Activated CD8-positive, alpha-beta T cell treated with anti-CD3 and anti-CD28 coated beads, Interleukin-2, amount 10 ng/mL, durations not matched to agents 7 days and 5 days (primary cell): ENCODE results near the gene MORC2. TPM values are rescaled to one million over a fixed set of nuclear protein-coding genes. Genes with fewer than 3 reads are reported as not detected.
A peak's percentile ranks its signal among the peaks of the same experiment; 100 is the strongest.

Experiments
- ATAC-seq: fragments of 150-1000 bp; cut with Tn5 transposase; one replicate; pipeline ENCODE4 v1.10.0; 2021; ENCODE audit warnings: moderate library complexity
- CTCF ChIA-PET: fragments of 350-600 bp; sonication (Branson Sonifier 250); formaldehyde crosslinking; loops from one replicate; lab custom pipeline; 2021; ENCODE audit warnings: antibody characterized with exemption; lab: Charles Lee
- POLR2A ChIA-PET: fragments of 350-600 bp; sonication (Branson Sonifier 250); formaldehyde crosslinking; loops from one replicate; lab custom pipeline; 2021; ENCODE audit warnings: antibody characterized with exemption; lab: Charles Lee
- DNase-seq: peaks from one replicate; pipeline ENCODE4 v3.0.0-alpha.2; 2020
- H3K27ac Mint-ChIP-seq: one replicate; pipeline ENCODE4 v1.8.0; 2021; ENCODE audit warnings: mild to moderate bottlenecking, mixed read lengths
- H3K27me3 Mint-ChIP-seq: one replicate; pipeline ENCODE4 v1.8.0; 2021; ENCODE audit warnings: low read depth, mixed read lengths
- H3K36me3 Mint-ChIP-seq: one replicate; pipeline ENCODE4 v1.8.0; 2021; ENCODE audit warnings: low read depth, mixed read lengths
- H3K4me1 Mint-ChIP-seq: one replicate; pipeline ENCODE4 v1.8.0; 2021; ENCODE audit warnings: low read depth, mixed read lengths
- H3K4me3 Mint-ChIP-seq: one replicate; pipeline ENCODE4 v1.8.0; 2021; ENCODE audit warnings: mild to moderate bottlenecking, mixed read lengths
- H3K9me3 Mint-ChIP-seq: one replicate; pipeline ENCODE4 v1.8.0; 2022; ENCODE audit warnings: mixed read lengths; ENCODE audit not compliant: insufficient read depth
- total RNA-seq, 2 experiments: library from RNA; stranded (reverse); gene quantifications; one replicate each; pipeline ENCODE4 v1.2.3, GENCODE V29; 2021

The MORC2 gene
- total RNA-seq, 2 experiments from 2014 or later: 31.3 to 31.5 TPM

- ATAC-seq (no peak), DNase-seq (no peak)
- ChIA-PET POLR2A (no interaction called here), CTCF (interaction anchor here (2.0 kb wide), 1 partner anchor 26 kb away, joined by 9 read pairs; no protein-coding TSS in a partner anchor)
- H3K4me3 Mint-ChIP-seq: no peak overlapping the region
- H3K36me3 Mint-ChIP-seq: no peaks in the 10 kb centered on the region
- no peak overlapping the region for H3K27ac Mint-ChIP-seq
- H3K27me3 Mint-ChIP-seq: no peaks in the 10 kb centered on the region
- no peaks in the 10 kb centered on the region for H3K9me3 Mint-ChIP-seq
- peaks cover 13% of the 10 kb centered on the region for H3K4me1 Mint-ChIP-seq
Observed at GRCh38 chr22:30893434-30894370, 74.9 kb downstream of the MORC2 start.

GRCh38 chr22:30892731-30893221 lies 75.8 kb downstream of the MORC2 start:
- Mint-ChIP-seq H3K27ac (no peak overlapping the region), H3K4me1 (peaks cover 13% of the 10 kb centered on the region), H3K36me3 (no peaks in the 10 kb centered on the region), H3K4me3 (no peak overlapping the region), H3K27me3 (no peaks in the 10 kb centered on the region), H3K9me3 (no peaks in the 10 kb centered on the region)
- ATAC-seq (no peak), DNase-seq (no peak)
- ChIA-PET POLR2A (no interaction called here), CTCF (interaction anchor here (1.1 kb wide), 1 partner anchor 258 kb away, joined by 3 read pairs; the partner anchor contains the start of gene SLC35E4)

DNA sequence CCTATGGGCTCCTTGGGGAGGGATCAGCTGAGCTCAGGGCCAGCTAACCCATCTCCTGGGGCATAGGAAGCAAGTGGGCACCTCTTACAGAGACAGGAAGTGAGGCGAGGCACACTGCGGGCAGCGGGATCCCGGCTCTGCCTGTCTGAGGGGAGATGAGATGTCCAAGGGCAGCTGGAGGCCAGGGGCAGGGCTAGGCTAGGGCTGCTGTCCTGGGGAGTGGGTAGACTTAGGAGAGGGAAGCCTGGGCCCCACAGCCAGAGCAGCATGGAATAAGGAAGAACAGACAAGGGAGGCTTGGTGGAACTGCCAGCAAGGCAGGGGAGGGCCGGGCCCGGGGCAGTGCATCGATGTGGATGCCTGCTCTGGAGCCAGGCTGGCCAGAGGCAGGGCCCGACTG lies 76.3 kb downstream of the MORC2 start:
- Mint-ChIP-seq H3K4me1 (peaks cover 13% of the 10 kb centered on the region), H3K4me3 (no peak overlapping the region), H3K36me3 (no peaks in the 10 kb centered on the region), H3K9me3 (no peaks in the 10 kb centered on the region), H3K27ac (no peak overlapping the region), H3K27me3 (no peaks in the 10 kb centered on the region)
- CTCF ChIA-PET: interaction anchor here (1.1 to 2.0 kb wide), 2 partner anchors 129 to 257 kb away, joined by 3 to 9 read pairs; partner anchors contain the start of gene SLC35E4
- POLR2A ChIA-PET: no interaction called here
- ATAC-seq (no peak), DNase-seq (no peak)

GRCh38 chr22:30891781-30892180 lies 76.8 kb downstream of the MORC2 start:
- ChIA-PET POLR2A (no interaction called here), CTCF (interaction anchor here (1.1 to 2.0 kb wide), 2 partner anchors 128 to 257 kb away, joined by 3 to 9 read pairs; partner anchors contain the start of gene SLC35E4)
- no peaks in the 10 kb centered on the region for H3K27me3 Mint-ChIP-seq
- H3K36me3 Mint-ChIP-seq: no peaks in the 10 kb centered on the region
- no peak overlapping the region for H3K27ac Mint-ChIP-seq
- ATAC-seq: no peak
- H3K9me3 Mint-ChIP-seq: no peaks in the 10 kb centered on the region
- peaks cover 13% of the 10 kb centered on the region for H3K4me1 Mint-ChIP-seq
- DNase-seq: no peak
- no peak overlapping the region for H3K4me3 Mint-ChIP-seq

DNA sequence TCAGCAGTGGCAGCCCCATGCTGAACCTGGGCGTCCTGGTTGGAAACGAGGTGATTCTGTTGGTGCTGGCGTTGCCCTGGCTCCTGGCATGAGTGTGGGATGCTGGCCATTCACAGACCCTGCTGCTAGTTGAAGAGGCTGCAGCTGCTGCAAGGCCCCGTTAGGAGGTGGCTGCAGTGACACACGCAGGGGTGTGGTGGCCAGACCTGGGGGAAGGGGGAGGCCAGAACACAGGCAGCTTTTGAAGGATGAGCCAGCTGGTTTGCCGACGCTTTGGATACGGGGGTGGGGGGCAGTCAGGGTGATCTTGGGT lies 77.2 kb downstream of the MORC2 start:
- POLR2A ChIA-PET: no interaction called here
- CTCF ChIA-PET: interaction anchor here (0.9 to 2.0 kb wide), 4 partner anchors 17 to 256 kb away, joined by 3 to 9 read pairs (median 4); partner anchors contain the start of gene SLC35E4
- DNase-seq (no peak), ATAC-seq (no peak)
- Mint-ChIP-seq H3K36me3 (no peaks in the 10 kb centered on the region), H3K9me3 (no peaks in the 10 kb centered on the region), H3K27me3 (no peaks in the 10 kb centered on the region), H3K4me3 (no peak overlapping the region), H3K27ac (no peak overlapping the region), H3K4me1 (peaks cover 13% of the 10 kb centered on the region)

DNA sequence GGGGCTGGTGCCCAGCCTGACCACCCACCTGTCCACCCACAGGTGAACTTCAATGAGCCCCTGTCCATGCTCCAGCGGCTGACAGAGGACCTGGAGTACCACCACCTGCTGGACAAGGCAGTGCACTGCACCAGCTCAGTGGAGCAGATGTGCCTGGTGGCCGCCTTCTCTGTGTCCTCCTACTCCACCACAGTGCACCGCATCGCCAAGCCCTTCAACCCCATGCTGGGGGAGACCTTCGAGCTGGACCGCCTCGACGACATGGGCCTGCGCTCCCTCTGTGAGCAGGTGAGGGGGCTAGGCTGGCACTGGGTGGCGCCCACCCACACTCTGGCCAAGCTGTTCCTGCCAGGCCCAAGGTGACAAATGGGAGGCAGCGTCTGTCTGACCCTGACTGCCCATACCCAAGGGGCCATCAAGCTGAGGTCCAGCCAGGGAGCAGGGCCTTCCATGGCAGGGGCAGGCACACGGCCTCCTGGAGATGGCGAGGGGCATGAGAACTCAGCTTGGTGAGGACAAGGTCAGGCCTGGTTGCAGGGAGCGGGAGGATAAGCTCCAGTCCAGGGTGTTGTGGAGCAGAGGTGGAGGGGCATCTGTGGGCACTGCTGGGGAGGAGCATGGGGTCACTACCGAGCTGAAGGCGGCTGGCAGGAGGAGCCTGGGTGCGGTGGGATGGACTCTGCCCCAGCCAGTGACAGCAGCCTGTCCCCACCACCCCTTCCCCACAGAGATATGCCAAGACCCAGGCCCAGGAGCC lies 77.7 kb downstream of the MORC2 start:
- no peak overlapping the region for H3K27ac Mint-ChIP-seq
- DNase-seq (peak; percentile 34), ATAC-seq (peak; percentile 51)
- H3K4me3 Mint-ChIP-seq: no peak overlapping the region
- no peaks in the 10 kb centered on the region for H3K9me3 Mint-ChIP-seq
- peaks cover 13% of the 10 kb centered on the region for H3K4me1 Mint-ChIP-seq
- no peaks in the 10 kb centered on the region for H3K27me3 Mint-ChIP-seq
- ChIA-PET CTCF (interaction anchor here (0.6 to 2.0 kb wide), 7 partner anchors 16 to 256 kb away, joined by 3 to 9 read pairs (median 4); partner anchors contain the start of gene SLC35E4), POLR2A (no interaction called here)
- H3K36me3 Mint-ChIP-seq: no peaks in the 10 kb centered on the region

DNA sequence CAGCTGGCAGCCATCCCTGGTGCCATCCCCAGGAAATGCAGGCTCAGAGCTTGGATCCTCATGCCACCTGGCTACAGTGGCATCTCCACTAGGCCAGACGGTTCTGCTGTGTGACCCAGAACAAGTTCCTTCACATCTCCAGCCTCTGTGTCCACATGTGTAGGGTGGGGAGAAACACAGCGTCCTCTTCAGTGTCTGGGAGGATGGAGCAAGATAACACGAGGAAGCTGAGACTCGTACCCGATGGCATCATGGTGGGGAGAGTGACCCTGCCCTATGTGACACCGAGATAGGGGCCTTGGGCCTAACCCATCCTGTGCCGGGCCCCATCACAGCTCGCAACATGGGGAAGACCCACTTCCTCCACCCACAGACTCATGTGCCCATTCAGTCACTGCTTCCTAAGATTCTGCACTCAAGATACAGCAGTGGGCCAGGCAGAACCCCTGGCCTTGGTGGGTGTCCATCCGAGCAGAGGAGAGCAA lies 78.5 kb downstream of the MORC2 start:
- Mint-ChIP-seq H3K27me3 (no peaks in the 10 kb centered on the region), H3K4me1 (peaks cover 13% of the 10 kb centered on the region), H3K36me3 (no peaks in the 10 kb centered on the region), H3K4me3 (no peak overlapping the region), H3K9me3 (no peaks in the 10 kb centered on the region), H3K27ac (no peak overlapping the region)
- POLR2A ChIA-PET: no interaction called here
- no peak for ATAC-seq
- DNase-seq: no peak
- CTCF ChIA-PET: interaction anchor here (1.0 to 2.0 kb wide), 4 partner anchors 121 to 255 kb away, joined by 3 to 9 read pairs (median 4); partner anchors contain the start of gene SLC35E4

DNA sequence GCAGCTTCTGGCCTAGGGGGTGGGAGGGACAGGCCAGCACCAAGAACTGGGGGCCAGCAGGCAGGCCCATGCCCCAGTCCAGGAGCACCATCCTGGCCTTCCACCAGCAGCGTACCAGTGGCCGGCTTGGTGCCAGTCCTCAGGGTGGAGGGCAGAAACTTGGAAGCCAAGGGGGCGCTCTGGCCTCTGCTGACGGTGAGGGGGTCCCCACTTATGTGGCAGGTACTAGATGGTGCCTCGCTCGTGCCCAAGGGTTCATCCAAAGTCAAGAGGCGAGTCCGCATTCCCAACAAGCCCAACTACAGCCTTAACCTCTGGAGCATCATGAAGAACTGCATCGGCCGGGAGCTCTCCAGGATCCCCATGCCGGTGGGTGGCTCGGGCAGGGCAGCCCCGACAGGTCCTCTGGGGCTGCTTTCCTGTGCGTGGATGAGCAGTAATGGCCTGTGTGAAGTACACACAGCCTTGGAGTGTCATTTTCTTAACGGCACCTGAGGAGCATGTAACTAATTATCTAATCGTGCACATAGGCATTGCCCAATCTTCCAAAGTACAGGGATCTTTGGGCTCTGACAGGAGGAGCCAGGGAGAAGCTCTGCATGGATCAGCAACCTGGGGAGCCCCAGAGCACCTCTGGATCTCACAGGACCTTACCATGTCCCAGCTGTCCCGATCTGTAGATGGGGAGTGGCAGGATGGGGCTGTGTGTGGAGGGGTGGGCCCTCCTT lies 79.1 kb downstream of the MORC2 start:
- H3K4me3 Mint-ChIP-seq: no peak overlapping the region
- no peak for DNase-seq
- H3K27me3 Mint-ChIP-seq: no peaks in the 10 kb centered on the region
- H3K36me3 Mint-ChIP-seq: no peaks in the 10 kb centered on the region
- no peaks in the 10 kb centered on the region for H3K9me3 Mint-ChIP-seq
- no peak for ATAC-seq
- no peak overlapping the region for H3K27ac Mint-ChIP-seq
- POLR2A ChIA-PET: no interaction called here
- peaks cover 13% of the 10 kb centered on the region for H3K4me1 Mint-ChIP-seq
- CTCF ChIA-PET: no interaction called here

DNA sequence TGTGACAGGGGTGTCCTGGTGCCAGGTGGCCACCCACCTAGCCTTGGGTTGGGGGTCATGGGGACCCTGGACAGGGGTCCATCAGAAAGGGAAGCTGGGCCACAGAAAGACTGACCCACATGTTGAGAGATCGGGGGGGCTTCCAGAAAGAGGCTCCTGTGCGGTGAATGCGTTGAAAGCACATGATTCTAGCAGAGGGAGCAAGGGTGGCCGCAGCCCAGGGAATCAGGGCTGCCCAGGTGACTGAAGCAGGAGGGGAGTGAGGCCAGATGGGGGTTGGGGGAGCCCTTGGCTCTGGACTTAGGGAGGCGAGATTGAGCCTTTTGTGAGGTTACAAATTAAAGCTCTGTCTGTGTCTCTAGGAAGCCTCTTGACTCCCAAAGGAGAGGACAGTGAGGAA lies 80.7 kb downstream of the MORC2 start:
- no peak overlapping the region for H3K4me3 Mint-ChIP-seq
- ATAC-seq: no peak
- H3K4me1 Mint-ChIP-seq: peaks cover 2% of the 10 kb centered on the region
- ChIA-PET POLR2A (no interaction called here), CTCF (no interaction called here)
- no peak overlapping the region for H3K27ac Mint-ChIP-seq
- H3K27me3 Mint-ChIP-seq: no peaks in the 10 kb centered on the region
- H3K9me3 Mint-ChIP-seq: no peaks in the 10 kb centered on the region
- no peaks in the 10 kb centered on the region for H3K36me3 Mint-ChIP-seq
- DNase-seq: no peak

DNA sequence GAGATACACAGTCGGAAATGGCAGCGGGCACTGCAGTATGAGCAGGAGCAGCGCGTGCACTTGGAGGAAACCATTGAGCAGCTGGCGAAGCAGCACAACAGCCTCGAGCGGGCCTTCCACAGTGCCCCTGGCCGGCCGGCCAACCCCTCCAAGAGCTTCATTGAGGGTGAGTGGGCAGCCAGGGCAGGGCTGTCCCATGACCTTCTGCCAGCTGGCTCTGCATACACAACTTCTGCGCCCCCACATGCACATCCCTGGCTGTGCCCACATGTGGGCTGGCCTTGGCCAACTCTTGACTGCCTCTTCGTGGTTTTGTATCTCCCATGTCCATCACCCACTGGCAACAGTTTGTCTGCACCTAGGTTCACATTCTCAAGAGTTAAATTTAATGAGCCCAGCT lies 81.1 kb downstream of the MORC2 start:
- no peak for DNase-seq
- no peaks in the 10 kb centered on the region for H3K27me3 Mint-ChIP-seq
- ChIA-PET POLR2A (no interaction called here), CTCF (no interaction called here)
- H3K4me3 Mint-ChIP-seq: no peak overlapping the region
- no peaks in the 10 kb centered on the region for H3K36me3 Mint-ChIP-seq
- ATAC-seq: no peak
- peaks cover 2% of the 10 kb centered on the region for H3K4me1 Mint-ChIP-seq
- H3K9me3 Mint-ChIP-seq: no peaks in the 10 kb centered on the region
- no peak overlapping the region for H3K27ac Mint-ChIP-seq

- ChIA-PET POLR2A (interaction anchor here (0.6 kb wide), 1 partner anchor 892 kb away, joined by 3 read pairs; no protein-coding TSS in a partner anchor), CTCF (no interaction called here)
- no peak overlapping the region for H3K27ac Mint-ChIP-seq
- ATAC-seq (no peak), DNase-seq (no peak)
- no peak overlapping the region for H3K4me3 Mint-ChIP-seq
- no peaks in the 10 kb centered on the region for H3K9me3 Mint-ChIP-seq
- no peaks in the 10 kb centered on the region for H3K27me3 Mint-ChIP-seq
- no peaks in the 10 kb centered on the region for H3K4me1 Mint-ChIP-seq
- H3K36me3 Mint-ChIP-seq: no peaks in the 10 kb centered on the region
Observed at GRCh38 chr22:30885591-30885990, 83.0 kb downstream of the MORC2 start.
